ENCODE data around the gene CST9.
"Not testable (repeated sequence)": the region's sequence is repeated elsewhere in the genome, so short reads cannot be mapped to it uniquely, and the experiment has no call there.

Gene CST9

DNA sequence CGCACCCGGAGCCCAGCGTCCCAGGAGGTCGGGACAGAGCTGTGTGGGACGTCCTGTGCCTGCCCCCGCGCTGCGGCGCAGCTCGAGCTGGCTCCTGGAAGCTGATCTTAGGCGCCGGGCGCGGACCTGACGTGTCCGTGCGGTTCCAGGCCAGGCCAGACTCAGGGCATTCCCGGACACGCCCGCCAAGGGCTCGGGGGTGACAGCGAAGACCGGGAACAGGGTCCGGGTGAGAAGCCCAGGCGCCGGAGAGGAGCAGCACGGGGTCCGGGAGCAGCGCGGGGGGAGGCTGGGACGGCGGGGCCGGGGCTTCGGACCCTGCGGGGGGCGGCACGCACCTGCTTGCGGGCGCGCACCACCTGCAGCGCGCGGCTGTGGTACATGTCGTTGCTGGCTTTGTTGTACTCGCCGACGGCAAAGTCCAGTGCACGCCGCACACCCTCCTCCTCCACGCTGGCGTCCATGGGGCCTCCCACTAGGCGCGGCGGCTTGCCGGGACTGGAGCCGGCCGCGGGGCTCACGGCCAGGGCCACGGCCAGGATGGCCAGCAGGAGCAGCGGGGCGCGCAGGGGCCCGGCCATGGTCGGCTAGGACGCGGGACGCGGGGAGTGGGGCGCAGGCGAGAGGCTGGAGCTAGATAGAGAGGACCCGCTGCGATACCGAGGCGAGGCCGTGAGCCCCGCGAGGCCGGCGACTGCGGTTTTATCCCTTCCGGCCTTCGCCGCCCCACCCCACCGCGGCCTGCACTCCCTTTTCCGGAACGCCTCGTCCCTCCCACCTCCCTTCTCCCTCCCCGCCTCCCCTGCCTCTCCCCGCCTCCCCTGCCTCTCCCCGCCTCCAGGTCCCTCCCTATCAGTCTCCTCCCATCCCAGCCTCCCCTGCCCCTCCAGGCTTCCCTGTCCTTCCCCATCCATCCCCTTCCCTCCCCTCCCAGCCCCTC, 31.8 kb upstream of the CST9 start, which contains the start of gene CST3:
TSS of gene CST3 (minus strand) at position 674 of the 940 bp plus-strand sequence. CDS start at position 581, 93 bp downstream.
- no peak for DNase-seq (ENCODE audit: low read depth)

DNA sequence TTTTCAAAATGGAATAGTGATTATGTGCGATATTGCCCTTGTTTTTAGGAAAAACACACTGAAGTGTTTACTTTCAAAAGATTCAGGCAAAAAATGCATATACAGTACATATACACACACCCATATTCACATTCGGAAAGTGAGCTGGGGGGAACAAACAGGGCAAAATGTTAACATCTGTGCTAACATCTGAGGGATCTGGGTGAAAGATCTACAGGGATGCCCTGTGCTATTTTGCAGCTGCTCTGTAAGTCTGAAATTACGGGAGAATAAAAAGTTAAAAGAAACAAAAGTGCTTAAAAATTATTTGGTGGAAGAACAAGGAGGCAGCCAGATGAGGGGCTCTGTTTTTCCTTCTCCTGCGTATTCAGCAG, 31.2 kb upstream of the CST9 start:
- DNase-seq (ENCODE audit: low read depth): no peak

DNA sequence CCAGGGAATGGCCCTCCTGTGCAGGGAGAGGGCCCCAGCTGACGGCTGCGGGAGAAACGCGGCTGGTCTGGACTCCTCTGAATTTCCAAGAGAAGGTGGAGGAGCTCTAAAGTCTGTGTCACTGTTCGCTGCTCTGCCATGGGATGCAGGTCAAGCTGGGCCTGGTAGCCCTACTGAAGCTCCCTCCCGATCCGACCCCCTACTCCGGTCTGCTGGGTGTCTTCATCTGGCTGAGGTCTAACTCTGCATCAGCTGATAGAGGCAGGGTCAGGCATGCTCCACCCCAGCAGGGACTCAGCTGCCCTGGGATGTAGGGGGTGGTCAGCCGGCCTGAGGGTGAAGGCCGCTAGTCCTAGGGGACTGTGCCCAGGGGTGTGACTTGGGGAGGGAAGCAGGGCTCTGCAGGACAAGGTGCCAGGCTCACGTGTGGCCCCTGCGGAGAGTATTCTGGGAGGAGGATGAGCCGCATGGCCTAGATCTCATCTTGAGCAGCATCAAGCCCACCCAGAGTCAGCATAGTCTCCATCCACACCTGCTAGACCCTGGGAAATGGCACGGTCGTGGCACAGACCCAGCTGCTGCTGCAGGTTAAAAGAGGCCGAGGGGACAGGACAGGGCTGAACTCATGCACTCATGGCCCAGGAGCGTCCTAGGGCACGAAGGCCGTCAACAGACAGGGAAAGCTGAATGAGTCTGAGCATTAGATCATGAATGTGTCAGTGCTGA, 30.6 kb upstream of the CST9 start:
- DNase-seq (ENCODE audit: low read depth): no peak

GRCh38 chr20:23635768-23636090, 30.0 kb upstream of the CST9 start:
- DNase-seq (ENCODE audit: low read depth): not testable (repeated sequence)

GRCh38 chr20:23634985-23635767, 29.5 kb upstream of the CST9 start:
- no peak for DNase-seq (ENCODE audit: low read depth)

GRCh38 chr20:23634044-23634801, 28.5 kb upstream of the CST9 start:
- no peak for DNase-seq (ENCODE audit: low read depth)

DNA sequence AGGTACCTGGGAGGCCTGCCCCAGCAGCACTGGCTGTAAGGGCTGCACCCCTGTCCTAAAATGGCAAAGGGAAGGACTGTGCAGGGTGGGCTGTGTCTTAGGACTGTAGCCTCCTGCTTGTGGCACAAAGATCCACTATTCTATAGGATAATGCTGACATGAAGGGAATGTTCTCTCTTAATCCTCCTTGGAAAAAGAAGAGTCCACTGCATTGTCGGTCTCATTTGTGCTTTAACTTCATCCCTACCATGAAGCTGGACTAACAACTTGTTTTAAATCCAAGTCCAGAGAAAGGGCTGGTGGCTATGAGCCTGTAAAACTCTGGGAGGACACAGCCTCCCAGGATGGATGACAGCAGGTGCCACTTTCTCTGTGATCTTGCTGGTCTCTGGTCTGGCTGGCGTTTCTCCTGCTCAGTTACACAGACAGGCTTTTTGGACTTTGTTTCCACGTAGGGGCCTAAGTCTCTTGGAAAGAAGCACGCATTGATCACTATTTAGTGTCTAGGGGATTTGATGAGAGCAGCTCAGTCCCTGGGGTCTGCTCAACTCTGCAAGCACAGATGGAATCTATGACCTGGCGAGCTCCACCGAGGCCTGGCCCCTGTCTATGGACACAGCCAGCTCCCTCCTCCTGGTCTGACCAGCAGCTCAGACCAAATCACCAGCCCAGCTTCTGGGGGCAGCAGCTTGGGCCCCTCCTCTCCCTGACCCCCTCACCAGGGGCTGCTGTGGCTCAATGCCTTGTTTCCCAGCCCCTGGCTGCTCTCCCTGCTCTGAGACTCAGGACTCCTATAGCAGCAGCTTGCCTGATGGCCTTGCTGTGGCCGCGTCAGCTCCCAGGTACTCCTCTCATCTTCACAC, 27.2 kb upstream of the CST9 start:
- no peak for DNase-seq (ENCODE audit: low read depth)

DNA sequence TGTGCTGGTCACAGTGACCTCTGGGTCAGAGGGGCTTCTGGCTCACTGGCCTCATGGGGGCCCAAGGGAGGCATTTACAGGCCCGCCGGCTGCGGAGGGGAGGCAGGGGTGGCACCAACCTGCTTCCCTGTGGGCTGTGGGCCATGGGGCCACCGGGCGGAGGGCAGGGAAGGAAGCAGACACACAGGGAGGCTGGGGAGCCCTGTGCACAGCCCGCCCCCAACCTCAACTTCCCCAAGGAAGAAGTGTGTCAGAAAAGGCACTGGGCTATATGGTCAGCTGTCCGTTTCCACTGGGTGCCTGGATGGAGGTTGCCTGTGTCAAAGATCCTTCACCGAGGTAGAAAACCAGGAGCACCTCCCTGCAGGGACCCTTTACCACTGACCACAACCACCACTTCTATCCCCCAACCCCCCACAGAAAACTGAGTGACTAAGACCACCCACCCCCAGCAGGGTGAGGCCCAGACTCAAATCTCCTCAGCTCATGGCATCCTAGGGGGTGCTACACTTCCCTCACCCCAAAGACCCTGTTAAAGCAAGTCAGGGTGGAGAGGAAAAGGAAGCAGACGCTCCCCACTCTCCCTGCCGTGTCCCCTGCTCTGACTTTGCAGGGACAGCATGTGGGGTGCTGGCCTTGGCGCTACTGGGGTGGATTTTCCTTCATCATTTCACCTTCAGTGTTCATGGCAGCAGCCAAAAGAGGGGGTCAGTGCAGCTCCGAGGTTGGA, 26.4 kb upstream of the CST9 start:
- DNase-seq (ENCODE audit: low read depth): no peak

DNA sequence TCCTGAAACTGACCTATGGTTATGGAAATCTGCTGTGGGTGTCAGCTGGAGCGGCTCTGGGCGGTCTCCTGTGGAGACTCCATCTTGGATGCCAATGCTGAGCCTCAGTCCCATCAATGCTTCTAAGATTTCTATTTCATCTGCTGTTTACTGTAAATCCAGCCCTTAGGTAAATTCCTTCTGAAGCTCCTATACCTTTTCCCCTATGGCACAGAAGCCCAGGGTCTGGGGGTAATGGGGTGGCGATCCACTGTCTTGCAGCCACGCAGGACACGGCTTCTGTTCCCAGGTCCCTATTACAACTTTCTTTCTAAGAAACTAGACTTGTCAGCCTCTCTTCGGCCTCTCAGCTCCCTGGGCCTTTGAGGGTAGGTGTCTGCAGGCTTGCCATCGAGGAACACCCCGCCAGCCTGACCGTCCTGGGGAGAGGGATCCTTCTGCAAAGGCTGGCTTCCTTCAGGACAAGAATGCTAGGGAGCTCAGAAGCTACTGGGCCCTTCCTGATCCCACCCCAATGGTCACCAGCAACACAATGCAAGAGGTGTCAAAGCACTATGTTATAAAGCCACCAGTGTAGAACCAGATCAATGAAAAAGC, 25.6 kb upstream of the CST9 start:
- DNase-seq (ENCODE audit: low read depth): no peak

GRCh38 chr20:23630392-23630849, 24.7 kb upstream of the CST9 start:
- DNase-seq (ENCODE audit: low read depth): no peak

GRCh38 chr20:23629542-23630391, 24.1 kb upstream of the CST9 start:
- DNase-seq (ENCODE audit: low read depth): no peak

DNA sequence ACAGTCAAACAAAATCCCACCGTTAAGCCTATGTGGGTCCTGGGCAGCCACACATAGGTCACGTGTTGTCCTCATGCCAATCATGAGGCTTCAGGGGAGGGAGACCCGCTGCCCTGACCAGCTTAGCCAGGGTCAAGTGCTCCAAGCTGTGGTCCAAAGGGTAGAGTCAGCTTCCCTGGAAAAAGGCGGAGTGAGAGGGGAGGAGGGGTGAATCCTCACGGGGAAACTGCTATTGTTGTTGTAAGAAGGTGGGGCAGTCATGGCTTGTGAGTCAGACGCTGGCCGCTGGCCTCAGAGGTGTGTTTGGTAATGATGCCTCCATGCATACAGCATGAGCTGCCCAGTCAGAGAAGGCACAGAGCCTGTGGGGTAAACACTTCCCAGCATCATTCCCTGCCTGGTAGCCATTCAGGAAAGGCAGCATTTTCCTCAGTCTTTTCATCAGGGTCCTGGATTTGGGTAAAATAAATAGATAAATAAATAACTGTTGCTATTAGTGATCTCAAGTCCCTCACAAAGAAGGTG, 23.4 kb upstream of the CST9 start:
- no peak for DNase-seq (ENCODE audit: low read depth)

GRCh38 chr20:23628402-23629016, 22.8 kb upstream of the CST9 start:
- DNase-seq (ENCODE audit: low read depth): no peak

DNA sequence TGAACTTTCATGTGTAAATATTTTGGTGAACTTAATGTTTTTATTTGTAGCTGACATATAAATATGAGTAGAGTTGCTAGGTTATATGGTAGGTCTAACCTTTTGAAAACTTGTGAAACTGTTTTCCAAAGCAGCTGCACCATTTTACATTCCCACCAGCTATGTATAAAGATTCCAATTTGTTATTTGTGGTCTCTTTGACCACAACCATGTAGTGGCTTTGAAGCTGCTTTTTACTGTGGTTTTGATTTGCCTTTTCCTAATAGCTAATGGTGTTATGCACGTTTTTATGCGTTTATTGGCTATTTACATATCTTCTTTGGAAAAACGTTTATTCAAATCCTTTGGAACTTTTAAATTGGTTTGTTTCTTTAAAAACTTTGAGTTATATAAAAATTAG, 21.8 kb upstream of the CST9 start:
- DNase-seq (ENCODE audit: low read depth): no peak

DNA sequence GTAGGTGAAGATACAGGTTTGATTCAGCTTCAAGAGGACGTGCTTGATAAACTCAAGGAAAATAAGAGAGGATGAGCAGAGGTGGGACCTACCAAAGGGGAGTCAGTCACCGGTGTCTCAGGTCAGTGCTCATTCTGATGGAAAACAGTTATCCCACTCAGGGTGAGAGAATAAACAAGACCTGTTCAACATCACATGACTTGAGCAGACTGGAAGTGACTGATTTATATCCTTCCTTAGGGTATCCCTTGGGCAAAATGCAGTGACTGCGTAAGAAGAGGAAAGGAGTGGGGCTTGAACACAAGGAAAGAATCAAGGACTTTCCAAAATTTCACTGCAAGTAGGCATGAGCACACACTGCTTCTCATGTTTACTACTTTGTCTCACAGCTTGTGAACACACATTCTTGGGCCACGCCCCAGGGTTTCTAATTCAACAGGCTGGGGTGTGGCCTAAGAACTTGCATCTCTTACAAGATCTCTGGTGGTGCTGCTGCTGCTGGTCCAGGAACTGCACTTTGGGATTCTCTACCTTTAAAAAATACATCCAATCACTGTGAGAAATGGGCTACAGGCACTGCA, 20.4 kb upstream of the CST9 start:
- DNase-seq (ENCODE audit: low read depth): no peak

GRCh38 chr20:23625236-23625964, 19.7 kb upstream of the CST9 start:
- no peak for DNase-seq (ENCODE audit: low read depth)

GRCh38 chr20:23624324-23624691, 18.6 kb upstream of the CST9 start:
- no peak for DNase-seq (ENCODE audit: low read depth)
